ENCODE results near the gene VASH2. TPM values are rescaled to one million over a fixed set of nuclear protein-coding genes. Genes with fewer than 3 reads are reported as not detected.

The VASH2 gene
- polyA plus RNA-seq, 1 donor from 2014 or later, result 65.2 TPM

DNA sequence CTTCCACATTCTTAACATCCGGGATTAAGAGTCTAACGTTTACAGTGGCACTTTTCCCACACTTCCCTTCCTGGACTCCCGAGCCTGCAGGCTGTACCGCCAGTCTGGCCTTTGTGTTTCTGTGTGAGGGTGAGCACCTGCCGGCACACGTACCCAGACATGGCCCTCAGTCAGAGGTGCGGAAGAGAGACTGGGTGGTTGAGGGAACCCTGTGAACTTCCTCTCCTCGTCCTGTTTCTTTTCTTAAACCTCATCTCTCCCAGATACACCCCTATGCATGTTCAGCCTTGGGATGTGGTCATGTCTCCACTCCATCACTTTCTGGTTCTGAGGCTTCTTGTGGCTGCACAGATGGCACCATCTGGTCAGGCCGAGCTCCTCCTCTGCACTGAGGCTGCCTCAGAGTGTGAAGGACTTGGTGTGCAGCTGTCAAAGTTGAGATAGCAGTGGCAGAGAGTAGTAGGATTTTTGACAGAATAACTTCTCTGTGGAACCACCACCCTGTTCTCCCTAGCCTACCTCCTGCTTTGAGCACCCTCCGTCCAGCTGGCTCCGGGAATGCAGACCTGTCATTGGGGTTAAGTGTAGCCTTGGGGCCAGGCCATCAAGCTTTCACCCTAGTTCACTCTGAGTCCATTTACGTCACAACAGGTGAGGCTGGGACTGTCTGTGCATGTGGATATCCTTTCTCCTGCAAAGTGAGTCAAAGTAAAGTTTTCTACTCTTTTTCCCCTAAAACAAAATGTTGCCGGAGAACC lies 31.4 kb downstream of the VASH2 start:
- no peaks in the 10 kb centered on the region for H3K9me2 ChIP-seq (ENCODE audit: insufficient read depth, low read length)
- peaks cover 8% of the 10 kb centered on the region for H3K36me3 ChIP-seq (ENCODE audit: insufficient read depth, low read length)
- no peak overlapping the region for H3K4me2 ChIP-seq (ENCODE audit: low read length)
- H3K4me3 ChIP-seq (ENCODE audit: low read length), result no peak overlapping the region
- no peak overlapping the region for H3K27ac ChIP-seq (ENCODE audit: low read length)
- H3F3A ChIP-seq (ENCODE audit: insufficient read depth, low read length, poor library complexity, severe bottlenecking), result no peaks in the 10 kb centered on the region
- TF ChIP-seq, protein P1, sequence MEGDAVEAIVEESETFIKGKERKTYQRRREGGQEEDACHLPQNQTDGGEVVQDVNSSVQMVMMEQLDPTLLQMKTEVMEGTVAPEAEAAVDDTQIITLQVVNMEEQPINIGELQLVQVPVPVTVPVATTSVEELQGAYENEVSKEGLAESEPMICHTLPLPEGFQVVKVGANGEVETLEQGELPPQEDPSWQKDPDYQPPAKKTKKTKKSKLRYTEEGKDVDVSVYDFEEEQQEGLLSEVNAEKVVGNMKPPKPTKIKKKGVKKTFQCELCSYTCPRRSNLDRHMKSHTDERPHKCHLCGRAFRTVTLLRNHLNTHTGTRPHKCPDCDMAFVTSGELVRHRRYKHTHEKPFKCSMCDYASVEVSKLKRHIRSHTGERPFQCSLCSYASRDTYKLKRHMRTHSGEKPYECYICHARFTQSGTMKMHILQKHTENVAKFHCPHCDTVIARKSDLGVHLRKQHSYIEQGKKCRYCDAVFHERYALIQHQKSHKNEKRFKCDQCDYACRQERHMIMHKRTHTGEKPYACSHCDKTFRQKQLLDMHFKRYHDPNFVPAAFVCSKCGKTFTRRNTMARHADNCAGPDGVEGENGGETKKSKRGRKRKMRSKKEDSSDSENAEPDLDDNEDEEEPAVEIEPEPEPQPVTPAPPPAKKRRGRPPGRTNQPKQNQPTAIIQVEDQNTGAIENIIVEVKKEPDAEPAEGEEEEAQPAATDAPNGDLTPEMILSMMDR (IDR thresholded peaks at IDR 0.05; ENCODE audit: poor library complexity, severe bottlenecking), result no peak
- no peak for TF ChIP-seq RAD21 (conservative IDR thresholded peaks at IDR 0.05)
- no peak for TF ChIP-seq SMC3 (conservative IDR thresholded peaks at IDR 0.05; ENCODE audit: poor library complexity)
- TF ChIP-seq EZH2 (IDR thresholded peaks at IDR 0.05; ENCODE audit: borderline replicate concordance, insufficient read depth, low read length, poor library complexity, severe bottlenecking), result no peak
- TF ChIP-seq POLR2AphosphoS5 (IDR thresholded peaks at IDR 0.05), result no peak
- TF ChIP-seq TAF1 (IDR thresholded peaks at IDR 0.05; ENCODE audit: low read depth), result no peak
- TF ChIP-seq, protein P2, sequence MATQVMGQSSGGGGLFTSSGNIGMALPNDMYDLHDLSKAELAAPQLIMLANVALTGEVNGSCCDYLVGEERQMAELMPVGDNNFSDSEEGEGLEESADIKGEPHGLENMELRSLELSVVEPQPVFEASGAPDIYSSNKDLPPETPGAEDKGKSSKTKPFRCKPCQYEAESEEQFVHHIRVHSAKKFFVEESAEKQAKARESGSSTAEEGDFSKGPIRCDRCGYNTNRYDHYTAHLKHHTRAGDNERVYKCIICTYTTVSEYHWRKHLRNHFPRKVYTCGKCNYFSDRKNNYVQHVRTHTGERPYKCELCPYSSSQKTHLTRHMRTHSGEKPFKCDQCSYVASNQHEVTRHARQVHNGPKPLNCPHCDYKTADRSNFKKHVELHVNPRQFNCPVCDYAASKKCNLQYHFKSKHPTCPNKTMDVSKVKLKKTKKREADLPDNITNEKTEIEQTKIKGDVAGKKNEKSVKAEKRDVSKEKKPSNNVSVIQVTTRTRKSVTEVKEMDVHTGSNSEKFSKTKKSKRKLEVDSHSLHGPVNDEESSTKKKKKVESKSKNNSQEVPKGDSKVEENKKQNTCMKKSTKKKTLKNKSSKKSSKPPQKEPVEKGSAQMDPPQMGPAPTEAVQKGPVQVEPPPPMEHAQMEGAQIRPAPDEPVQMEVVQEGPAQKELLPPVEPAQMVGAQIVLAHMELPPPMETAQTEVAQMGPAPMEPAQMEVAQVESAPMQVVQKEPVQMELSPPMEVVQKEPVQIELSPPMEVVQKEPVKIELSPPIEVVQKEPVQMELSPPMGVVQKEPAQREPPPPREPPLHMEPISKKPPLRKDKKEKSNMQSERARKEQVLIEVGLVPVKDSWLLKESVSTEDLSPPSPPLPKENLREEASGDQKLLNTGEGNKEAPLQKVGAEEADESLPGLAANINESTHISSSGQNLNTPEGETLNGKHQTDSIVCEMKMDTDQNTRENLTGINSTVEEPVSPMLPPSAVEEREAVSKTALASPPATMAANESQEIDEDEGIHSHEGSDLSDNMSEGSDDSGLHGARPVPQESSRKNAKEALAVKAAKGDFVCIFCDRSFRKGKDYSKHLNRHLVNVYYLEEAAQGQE (IDR thresholded peaks at IDR 0.05; ENCODE audit: borderline replicate concordance), result no peak
- no peak for TF ChIP-seq MXI1 (conservative IDR thresholded peaks at IDR 0.05; ENCODE audit: poor library complexity, severe bottlenecking)
- TF ChIP-seq EP300 (conservative IDR thresholded peaks at IDR 0.05; ENCODE audit: poor library complexity, severe bottlenecking), result no peak
- no peaks in the 10 kb centered on the region for H4K20me1 ChIP-seq (ENCODE audit: insufficient read depth)
- no peak overlapping the region for H2AFZ ChIP-seq (ENCODE audit: low read depth, low read length)
- no peaks in the 10 kb centered on the region for H3K9me3 ChIP-seq (ENCODE audit: low read length)
- H3K79me2 ChIP-seq (replicated peaks; ENCODE audit: insufficient read depth, low read length), result no peaks in the 10 kb centered on the region
- no peaks in the 10 kb centered on the region for H3K27me3 ChIP-seq (ENCODE audit: insufficient read depth, low read depth, low read length)
- H3K9ac ChIP-seq (ENCODE audit: low read length), result no peak overlapping the region

DNA sequence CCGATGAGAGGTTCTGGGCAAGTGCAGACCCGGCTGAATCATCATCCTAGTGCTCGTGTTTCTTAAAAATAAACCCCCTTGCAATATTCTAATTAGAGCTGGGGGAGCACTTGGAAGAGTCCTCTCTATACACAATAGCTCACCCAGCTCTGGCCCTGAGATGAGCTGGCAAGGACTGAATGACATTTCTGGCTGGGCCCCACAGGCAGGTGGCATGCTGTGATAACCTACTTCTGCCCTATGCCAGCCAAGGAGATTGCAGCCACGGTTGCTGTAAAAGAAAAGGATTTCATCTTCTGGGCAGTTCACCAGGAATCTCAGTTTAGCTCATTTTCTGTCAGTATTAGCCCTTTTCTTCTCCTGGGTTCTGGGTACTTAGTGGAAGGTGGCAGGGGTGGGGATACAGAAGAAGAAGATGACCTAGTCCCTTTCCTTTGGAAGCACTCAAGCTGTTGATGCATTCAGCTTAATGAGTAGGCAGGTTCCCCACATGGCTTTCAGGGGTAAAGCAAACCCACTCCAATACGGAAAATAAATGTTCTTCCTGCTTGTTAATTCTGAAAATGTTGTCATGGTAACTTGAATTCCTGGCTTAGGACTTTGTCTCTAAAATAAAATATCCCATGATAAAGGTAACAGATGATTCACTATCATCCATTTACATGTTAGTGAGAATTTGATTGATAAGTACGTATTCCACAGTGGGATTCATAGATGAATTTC lies 32.2 kb downstream of the VASH2 start:
- no peak overlapping the region for H3K27ac ChIP-seq (ENCODE audit: low read length)
- peaks cover 10% of the 10 kb centered on the region for H3K36me3 ChIP-seq (ENCODE audit: insufficient read depth, low read length)
- H3K9me3 ChIP-seq (ENCODE audit: low read length), result no peaks in the 10 kb centered on the region
- H3K4me3 ChIP-seq (ENCODE audit: low read length), result no peak overlapping the region
- no peaks in the 10 kb centered on the region for H3K79me2 ChIP-seq (replicated peaks; ENCODE audit: insufficient read depth, low read length)
- H3K9ac ChIP-seq (ENCODE audit: low read length), result no peak overlapping the region
- H2AFZ ChIP-seq (ENCODE audit: low read depth, low read length), result no peak overlapping the region
- TF ChIP-seq RAD21 (conservative IDR thresholded peaks at IDR 0.05) (no peak), POLR2AphosphoS5 (IDR thresholded peaks at IDR 0.05) (no peak), MXI1 (conservative IDR thresholded peaks at IDR 0.05; ENCODE audit: poor library complexity, severe bottlenecking) (no peak), TAF1 (IDR thresholded peaks at IDR 0.05; ENCODE audit: low read depth) (no peak), SMC3 (conservative IDR thresholded peaks at IDR 0.05; ENCODE audit: poor library complexity) (no peak), EP300 (conservative IDR thresholded peaks at IDR 0.05; ENCODE audit: poor library complexity, severe bottlenecking) (no peak), EZH2 (IDR thresholded peaks at IDR 0.05; ENCODE audit: borderline replicate concordance, insufficient read depth, low read length, poor library complexity, severe bottlenecking) (no peak)
- TF ChIP-seq, protein P2 (IDR thresholded peaks at IDR 0.05; ENCODE audit: borderline replicate concordance), result no peak
- TF ChIP-seq, protein P1 (IDR thresholded peaks at IDR 0.05; ENCODE audit: poor library complexity, severe bottlenecking), result no peak
- H3K4me2 ChIP-seq (ENCODE audit: low read length), result no peak overlapping the region
- no peaks in the 10 kb centered on the region for H3K27me3 ChIP-seq (ENCODE audit: insufficient read depth, low read depth, low read length)
- no peaks in the 10 kb centered on the region for H3K9me2 ChIP-seq (ENCODE audit: insufficient read depth, low read length)
- H3F3A ChIP-seq (ENCODE audit: insufficient read depth, low read length, poor library complexity, severe bottlenecking), result no peaks in the 10 kb centered on the region
- H4K20me1 ChIP-seq (ENCODE audit: insufficient read depth), result no peaks in the 10 kb centered on the region
